SIG-M5 (cell line): ENCODE measurements around the gene RNF13.
"Not testable (repeated sequence)": the region's sequence is repeated elsewhere in the genome, so short reads cannot be mapped to it uniquely, and the experiment has no call there.

Experiments
- DNase-seq: peaks from one replicate; lab custom pipeline; 2025; lab: John Stamatoyannopoulos, UW

RNF13 gene

DNA sequence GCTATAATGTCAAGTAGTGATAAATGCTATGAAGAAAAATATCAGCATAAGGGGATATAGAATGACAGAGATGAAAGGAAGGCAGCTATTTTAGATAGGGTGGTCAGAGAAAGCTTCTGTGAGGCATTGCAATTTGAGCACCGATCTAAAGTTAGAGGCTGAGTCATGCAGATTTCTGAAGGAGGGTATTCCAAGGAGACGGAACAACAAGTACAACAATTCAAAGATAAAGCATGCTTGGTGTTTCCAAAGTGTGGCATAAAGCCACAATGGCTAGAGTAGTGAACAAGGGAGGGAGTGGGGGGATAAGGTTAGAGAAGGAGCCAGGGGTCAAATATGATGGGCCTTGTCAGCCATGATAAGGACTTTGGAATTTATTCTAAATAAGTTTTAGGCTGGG, 85.8 kb downstream of the RNF13 start:
- DNase-seq, result no peak

DNA sequence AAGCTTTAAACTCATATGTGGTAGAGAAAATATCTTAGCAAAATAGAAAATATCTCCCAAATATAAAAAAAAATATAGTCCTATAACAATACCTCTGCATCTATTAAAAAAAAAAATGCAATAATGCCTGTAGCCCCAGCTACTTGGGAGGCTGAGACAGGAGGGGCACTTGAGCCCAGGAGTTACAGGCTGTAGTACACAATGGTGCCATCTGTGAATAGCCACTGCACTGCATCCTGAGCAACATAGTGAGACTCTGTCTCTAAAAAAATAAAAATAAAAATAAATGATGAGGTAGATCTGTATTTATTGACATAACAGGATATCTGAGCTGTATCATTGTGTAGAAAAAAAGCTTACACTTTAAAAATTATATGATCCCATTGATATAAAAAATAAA, 87.3 kb downstream of the RNF13 start:
- DNase-seq, result no peak

DNA sequence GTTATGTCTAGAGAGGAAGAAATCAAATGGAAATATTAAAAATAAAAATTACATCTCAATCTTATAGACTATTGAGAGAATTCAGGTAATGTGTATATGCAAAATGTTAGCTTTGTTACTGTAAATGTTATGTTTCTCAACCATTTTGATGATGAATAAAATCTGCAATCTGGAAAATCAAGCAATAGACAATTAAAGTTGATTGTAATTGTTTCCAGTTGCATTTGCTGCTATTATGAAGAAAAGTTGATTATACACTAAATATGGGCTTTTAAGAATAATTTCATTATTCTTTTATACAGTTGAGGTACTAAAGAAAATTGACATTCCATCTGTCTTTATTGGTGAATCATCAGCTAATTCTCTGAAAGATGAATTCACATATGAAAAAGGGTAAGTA, 88.8 kb downstream of the RNF13 start:
- no peak for DNase-seq

DNA sequence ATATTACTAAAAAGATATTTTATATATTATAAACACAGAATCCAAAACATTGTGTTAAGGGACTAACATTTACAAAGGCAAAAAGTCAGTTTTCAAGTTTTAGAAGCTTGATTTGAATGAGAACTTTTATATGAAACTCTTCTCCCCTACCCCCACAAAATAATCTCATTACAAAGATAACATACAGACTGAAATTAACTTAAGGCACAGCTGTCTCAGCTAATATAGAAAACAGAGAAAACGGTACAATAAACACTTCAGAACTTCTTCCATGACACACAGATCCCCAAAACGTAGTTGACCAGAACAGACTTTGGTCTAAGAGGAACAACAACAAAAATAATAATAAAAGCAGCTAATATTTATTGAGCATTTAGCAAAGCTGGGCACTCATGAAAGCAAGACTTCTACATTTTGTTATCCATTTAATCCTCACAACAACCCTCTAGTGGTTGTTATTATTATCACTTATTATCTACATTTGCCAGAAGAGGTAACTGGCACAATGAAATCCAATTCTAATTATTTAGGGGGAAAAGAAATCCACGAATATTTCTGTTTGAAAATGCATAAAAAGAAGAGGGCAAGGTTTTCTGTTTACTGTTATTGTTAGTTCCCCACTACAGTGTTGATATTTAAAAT, 89.6 kb downstream of the RNF13 start:
- no peak for DNase-seq

DNA sequence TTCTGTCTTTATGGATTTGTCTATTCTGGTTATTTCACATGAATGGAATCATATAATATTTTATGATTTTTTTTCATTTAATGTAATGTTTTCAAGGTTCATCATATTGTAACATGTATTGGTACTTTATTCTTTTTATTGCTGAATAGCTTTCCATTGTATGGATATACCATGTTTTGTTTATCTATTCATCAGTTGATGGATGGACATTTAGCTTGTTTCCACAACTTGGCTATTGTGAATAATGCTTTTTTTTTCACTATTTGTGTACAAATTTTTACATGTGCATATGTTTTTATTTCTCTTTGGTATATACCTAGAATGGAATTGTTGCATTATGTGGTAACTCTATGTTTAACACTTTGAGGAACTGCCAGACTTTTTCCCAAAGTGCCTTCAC, 93.0 kb downstream of the RNF13 start:
- DNase-seq, result no peak

- DNase-seq, result no peak
Measured at GRCh38 chr3:149908424-149908957, 95.5 kb downstream of the RNF13 start.

DNA sequence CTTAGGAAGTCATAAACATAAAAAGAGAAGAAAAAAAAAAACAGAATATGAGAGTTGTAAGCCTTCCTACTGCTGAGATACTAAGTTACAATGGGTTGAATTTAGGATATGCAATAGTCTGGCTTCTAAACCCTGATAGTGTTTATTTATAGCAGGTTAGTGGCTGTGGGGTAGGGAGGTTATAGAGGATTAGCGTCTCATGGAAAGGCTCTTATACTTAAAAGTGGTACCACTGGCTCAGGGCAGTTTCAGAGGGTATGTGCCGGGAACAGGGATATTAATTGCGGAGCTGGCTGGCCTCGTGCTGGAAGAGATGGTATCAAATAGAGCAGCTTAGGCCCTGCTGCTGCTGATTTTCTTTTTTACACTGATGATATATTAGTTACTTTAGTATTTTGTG, 96.9 kb downstream of the RNF13 start:
- no peak for DNase-seq

DNA sequence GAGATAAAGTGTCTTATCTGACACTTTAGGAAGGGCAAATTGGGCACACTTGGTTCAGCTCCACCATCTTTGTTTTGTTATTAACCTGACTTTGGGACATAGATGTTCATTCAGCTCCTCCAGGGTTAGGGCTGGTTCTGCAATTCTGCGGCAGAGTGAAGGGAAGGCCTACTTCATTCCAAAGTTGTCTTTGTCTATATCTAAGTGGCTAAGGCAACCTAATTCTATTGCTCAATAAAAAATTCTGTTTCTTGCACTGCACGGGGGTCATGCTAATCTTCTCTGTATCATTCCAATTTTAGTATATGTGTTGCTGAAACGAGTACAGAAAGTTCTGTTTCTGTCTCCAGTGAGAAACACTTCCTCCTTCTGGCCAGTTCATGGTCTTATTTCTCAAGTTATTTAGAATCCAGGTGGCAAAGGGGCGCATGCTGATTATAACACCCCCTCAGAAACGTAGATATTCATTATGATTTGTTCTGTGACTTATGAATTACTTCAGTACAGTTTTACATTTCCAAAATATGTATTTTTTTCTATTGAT, 104.2 kb downstream of the RNF13 start:
- no peak for DNase-seq

GRCh38 chr3:149919509-149919908, 106.5 kb downstream of the RNF13 start:
- DNase-seq, result no peak

- no peak for DNase-seq
Measured at GRCh38 chr3:149920119-149920518, 107.1 kb downstream of the RNF13 start.

- no peak for DNase-seq
Measured at GRCh38 chr3:149933008-149933407, 120.0 kb downstream of the RNF13 start.

DNA sequence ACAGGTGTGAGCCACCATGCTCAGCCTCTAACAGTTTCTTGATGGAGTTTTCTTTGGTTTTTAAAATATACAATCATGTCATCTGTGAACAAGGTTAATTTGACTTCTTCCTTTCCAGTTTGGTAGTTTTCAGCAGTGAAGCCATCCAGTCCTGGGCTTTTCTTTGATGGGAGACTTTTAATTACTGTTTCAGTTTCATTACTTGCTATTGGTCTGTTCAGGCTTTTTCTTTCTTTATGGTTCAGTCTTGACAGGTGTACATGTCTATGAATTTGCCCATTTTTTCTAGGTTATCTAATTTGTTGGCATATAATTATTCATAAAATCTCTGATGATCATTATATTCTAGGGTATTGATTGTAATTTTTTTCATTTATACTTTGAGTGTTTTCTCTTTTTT, 120.8 kb downstream of the RNF13 start:
- no peak for DNase-seq

- DNase-seq, result no peak
Measured at GRCh38 chr3:149934524-149934923, 121.5 kb downstream of the RNF13 start.

- DNase-seq, result no peak
Measured at GRCh38 chr3:149936812-149937230, 123.8 kb downstream of the RNF13 start.

GRCh38 chr3:149938392-149939055, 125.5 kb downstream of the RNF13 start:
- DNase-seq, result not testable (repeated sequence)

DNA sequence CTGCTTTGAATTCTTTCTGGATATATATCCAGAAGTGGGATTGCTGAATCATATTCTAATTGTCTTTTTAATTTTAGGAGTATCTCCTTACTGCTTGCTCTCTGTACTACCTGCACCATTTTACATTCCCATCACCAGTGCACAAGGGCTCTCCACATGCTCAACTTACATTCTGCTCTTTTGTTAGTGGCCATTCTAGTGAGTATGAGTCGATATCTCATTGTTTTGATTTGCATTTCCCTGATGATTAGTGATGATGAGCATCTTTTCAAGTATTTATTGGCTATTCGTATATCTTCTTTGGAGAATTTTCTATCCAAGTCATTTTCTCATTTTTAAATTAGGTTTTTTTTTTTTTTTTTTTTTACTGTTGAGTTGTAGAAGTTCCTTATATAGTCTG, 128.2 kb downstream of the RNF13 start:
- no peak for DNase-seq

GRCh38 chr3:149941946-149942345, 128.9 kb downstream of the RNF13 start:
- no peak for DNase-seq

DNA sequence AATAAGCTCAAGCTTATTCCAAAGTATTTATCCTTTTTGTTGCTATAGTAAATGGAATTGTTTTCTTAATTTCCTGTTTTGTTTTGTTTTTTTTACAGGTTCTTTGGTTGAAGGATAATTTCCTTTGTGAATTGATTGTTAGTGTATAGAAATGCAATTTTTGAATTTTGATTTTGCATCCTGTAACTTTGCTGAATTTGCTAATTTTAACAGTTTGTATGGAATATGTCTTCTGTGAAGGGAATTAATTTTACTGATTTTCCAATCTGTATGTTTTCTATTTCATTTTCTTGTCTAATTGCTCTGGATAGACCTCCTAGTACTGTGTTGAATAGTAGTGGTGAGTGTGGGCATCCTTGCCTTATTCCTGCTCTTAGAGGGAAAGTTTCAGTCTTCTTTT, 129.4 kb downstream of the RNF13 start:
- no peak for DNase-seq

GRCh38 chr3:149943966-149944365, 131.0 kb downstream of the RNF13 start:
- not testable (repeated sequence) for DNase-seq

DNA sequence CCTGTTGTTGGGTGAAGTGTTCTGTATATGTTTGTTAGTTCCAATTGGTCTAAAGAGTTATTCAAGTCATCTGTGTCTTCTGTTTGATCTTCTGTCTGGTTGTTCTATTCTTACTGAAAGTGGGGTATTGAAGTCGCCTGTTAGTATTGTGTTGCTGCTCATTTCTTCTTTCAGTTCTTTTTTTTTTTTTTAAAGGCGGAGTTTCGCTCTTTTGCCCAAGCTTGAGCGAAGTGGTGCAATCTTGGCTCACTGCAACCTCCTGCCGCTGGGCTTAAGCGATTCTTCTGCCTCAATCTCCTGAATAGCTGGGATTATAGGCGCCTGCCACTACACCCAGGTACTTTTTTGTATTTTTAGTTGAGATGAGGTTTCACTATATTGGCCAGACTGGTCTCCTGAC, 134.2 kb downstream of the RNF13 start:
- DNase-seq, result no peak

GRCh38 chr3:149949181-149949580, 136.2 kb downstream of the RNF13 start:
- DNase-seq, result no peak

GRCh38 chr3:149954812-149955211, 141.8 kb downstream of the RNF13 start:
- DNase-seq, result no peak

- no peak for DNase-seq
Measured at GRCh38 chr3:149955449-149955848, 142.4 kb downstream of the RNF13 start.
